22Rv1 (cell line): ENCODE results near the gene PRSS57.
A peak's percentile ranks its signal among the peaks of the same experiment; 100 is the strongest.
"Not testable (repeated sequence)": the region's sequence is repeated elsewhere in the genome, so short reads cannot be mapped to it uniquely, and the experiment has no call there.

ENCODE experiments used
- H3K27ac ChIP-seq: fragments of 450-650 bp; 2 replicates; pipeline ENCODE4 v1.5.1; 2017
- CTCF ChIP-seq: fragments of 450-650 bp; IDR thresholded peaks from 2 replicates; pipeline ENCODE4 v1.5.1; 2017; ENCODE audit warnings: mild to moderate bottlenecking
- ZFX ChIP-seq: fragments of 450-650 bp; IDR thresholded peaks from 2 replicates; pipeline ENCODE4 v1.6.1; 2017; ENCODE audit warnings: antibody characterized with exemption, borderline replicate concordance

Gene PRSS57

GRCh38 chr19:695352-695949, at the start of gene PRSS57:
Gene PRSS57 (minus strand): TSS chr19:695452. CDS start chr19:695430, 22 bp downstream.
- TF ChIP-seq ZFX = no peak
- TF ChIP-seq CTCF = no peak
- H3K27ac ChIP-seq = no peak within 1 kb of the TSS

DNA sequence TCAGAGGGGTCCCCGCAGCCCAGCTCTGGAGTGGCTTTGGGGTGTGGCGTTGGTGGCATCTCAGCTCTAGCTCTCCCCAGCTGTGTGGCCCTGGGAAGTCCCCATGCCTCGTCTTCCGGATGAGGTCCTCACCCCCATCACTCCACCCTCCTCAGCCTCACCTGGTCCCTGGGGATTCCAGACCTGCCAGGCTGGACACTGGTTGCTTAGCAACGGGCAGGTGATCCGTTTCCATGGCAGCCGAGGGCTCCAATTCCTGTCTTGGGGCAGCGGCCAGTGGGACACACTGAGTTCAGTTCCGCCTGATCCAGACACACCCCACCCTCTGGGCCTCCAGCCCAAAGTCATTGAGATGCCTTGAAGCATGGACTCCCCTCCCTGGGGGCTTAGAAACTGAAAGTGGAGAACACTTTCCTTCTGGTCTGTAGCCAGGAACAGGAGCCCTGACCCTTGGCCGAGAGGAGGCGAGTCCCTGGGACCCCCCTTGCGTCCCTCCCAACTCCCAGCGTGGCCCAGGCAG, 48.0 kb upstream of the PRSS57 start:
- TF ChIP-seq ZFX = no peak
- no peak for TF ChIP-seq CTCF

DNA sequence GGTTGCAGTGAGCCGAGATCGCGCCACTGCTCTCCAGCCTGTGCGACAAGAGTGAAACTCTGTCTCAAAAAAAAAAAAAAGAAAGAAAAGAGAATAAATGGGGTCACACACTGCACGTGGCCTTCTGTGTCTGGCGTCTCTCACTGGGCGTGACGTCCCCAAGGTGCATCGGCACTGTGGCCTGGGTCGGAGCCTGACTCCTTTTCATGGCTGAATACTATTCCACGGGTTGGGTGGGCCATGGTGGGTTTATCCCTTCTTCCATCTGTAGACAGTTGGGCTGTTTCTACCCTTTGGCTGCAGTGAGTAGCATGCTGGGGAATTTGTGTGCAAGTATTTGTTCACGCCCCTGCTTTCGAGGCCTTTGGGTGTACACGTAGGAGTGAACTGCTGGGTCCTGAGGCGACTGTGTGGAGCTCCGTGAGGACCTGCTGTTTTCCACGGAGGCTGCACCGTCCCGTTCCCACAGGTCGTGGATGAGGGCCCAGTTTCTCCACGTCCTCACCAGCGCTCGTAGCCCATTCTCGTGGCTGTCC, 47.4 kb upstream of the PRSS57 start:
- no peak overlapping the region for H3K27ac ChIP-seq
- TF ChIP-seq CTCF (no peak), ZFX (no peak)

More for the DNA sequence above, 48.0 kb upstream of the PRSS57 start:
- H3K27ac ChIP-seq = no peak overlapping the region

GRCh38 chr19:741506-742131, 46.4 kb upstream of the PRSS57 start:
- TF ChIP-seq CTCF (peak; percentile 25), ZFX (no peak)
- H3K27ac ChIP-seq = no peak overlapping the region

DNA sequence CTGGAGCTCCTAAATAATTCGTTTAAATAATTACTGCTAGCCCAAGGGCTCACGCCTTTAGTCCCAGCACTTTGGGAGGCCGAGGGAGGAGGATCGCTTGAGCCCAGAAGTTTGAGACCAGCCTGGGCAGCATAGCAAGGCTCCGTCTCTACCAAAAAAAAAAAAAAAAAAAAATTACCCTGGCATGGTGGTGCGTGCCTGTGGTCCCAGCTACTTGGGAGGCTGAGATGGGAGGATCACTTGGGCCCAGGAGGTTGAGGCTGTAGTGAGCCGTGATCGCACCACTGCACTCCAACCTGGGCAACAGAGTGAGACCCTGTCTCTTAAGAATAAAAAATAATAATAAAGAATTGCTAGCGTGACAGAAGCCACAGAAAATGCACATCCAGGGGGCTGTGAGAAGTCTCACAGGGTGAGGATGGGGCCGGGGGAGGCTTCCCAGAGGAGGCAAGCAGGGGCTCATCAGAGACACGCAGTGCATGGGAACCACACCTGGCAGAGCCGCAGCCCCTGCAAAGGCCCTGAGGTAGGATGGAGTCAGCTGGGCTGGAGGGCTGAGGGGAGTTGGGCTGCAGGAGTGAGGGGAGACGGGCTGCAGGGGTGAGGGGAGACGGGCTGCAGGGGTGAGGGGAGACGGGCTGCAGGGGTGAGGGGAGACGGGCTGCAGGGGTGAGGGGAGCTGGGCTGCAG, 45.7 kb upstream of the PRSS57 start:
- not testable (repeated sequence) for H3K27ac ChIP-seq

DNA sequence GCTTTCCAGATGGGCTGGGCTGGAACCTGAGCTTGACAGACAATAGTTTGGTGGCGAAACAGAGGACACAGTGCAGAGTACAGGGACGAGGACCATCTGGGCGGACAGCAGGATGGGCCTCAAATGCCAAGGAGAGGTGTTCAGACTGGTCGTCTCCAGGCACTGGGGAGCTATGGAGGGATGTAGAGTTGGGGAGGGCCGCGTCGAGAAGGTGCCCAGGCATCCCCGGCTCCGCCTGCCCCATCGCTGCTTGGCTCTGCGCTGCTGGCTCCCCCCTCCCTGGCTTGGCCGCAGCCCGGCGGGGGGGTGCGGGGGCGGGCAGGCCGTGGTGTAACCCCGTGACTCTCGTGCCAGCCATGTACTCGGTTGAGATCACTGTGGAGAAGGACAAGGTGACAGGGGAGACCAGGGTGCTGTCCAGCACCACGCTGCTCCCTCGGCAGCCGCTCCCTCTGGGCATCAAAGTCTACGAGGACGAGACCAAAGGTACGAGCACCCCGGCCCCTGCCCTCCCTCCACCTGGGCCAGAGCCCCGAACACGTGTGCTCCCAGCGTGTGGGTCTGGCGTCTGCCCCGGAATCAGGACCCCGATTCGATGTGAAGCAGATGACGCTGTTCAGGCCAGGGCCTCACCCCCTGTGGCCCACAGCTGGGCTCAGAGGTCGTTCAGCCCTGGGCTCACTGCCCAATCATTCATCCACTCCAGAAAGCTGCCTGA, 44.9 kb upstream of the PRSS57 start:
- H3K27ac ChIP-seq = no peak overlapping the region
- TF ChIP-seq CTCF (no peak), ZFX (no peak)

GRCh38 chr19:738509-739128, 43.4 kb upstream of the PRSS57 start:
- H3K27ac ChIP-seq = no peak overlapping the region

More at GRCh38 chr19:738509-739128, 43.4 kb upstream of the PRSS57 start:
- TF ChIP-seq CTCF (no peak), ZFX (no peak)
